ENCODE data around the gene IPO9.

DNA sequence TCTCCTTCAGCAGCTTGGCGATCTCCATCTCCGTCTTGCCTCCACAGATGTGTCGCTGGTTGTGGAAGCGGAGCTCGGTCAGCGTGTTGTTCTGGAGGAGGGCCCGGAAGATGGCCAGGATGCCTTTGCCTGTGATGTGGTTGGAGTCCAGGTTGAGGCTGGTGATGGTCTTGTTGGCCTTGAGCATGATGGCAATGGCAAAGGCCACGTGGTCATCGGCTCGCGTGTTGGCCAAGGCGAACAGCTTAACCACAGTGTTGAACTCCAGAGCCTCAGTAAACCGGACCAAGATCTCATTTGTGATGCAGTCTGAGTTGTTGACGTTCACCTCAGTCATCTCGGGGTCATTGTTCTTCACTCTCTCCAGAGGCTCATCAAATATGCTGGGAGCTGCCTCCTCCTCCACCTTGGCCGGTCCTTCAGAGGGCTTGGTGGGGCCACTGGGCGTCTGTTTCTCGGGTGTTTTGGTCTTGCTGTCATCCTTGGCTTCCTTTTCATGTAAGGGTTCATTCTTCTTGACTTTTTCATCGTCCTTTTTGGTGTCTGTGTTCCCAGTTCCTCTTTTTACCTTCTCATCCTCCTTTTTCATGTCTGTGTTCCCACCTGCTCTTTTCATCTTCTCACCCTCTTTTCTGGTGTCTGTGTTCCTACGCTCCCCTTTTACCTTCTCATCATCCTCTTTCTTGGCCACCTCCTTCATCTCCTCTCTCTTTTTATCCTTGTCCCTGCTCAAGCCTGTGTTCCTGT, 70.9 kb downstream of the IPO9 start:
- TF ChIP-seq, protein P1, sequence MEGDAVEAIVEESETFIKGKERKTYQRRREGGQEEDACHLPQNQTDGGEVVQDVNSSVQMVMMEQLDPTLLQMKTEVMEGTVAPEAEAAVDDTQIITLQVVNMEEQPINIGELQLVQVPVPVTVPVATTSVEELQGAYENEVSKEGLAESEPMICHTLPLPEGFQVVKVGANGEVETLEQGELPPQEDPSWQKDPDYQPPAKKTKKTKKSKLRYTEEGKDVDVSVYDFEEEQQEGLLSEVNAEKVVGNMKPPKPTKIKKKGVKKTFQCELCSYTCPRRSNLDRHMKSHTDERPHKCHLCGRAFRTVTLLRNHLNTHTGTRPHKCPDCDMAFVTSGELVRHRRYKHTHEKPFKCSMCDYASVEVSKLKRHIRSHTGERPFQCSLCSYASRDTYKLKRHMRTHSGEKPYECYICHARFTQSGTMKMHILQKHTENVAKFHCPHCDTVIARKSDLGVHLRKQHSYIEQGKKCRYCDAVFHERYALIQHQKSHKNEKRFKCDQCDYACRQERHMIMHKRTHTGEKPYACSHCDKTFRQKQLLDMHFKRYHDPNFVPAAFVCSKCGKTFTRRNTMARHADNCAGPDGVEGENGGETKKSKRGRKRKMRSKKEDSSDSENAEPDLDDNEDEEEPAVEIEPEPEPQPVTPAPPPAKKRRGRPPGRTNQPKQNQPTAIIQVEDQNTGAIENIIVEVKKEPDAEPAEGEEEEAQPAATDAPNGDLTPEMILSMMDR (IDR thresholded peaks at IDR 0.05), result no peak
- TF ChIP-seq POLR2A (IDR thresholded peaks at IDR 0.05), result no peak

Measured in uterus (tissue), 2 donors.